ENCODE results near the gene STXBP1.

STXBP1 gene

DNA sequence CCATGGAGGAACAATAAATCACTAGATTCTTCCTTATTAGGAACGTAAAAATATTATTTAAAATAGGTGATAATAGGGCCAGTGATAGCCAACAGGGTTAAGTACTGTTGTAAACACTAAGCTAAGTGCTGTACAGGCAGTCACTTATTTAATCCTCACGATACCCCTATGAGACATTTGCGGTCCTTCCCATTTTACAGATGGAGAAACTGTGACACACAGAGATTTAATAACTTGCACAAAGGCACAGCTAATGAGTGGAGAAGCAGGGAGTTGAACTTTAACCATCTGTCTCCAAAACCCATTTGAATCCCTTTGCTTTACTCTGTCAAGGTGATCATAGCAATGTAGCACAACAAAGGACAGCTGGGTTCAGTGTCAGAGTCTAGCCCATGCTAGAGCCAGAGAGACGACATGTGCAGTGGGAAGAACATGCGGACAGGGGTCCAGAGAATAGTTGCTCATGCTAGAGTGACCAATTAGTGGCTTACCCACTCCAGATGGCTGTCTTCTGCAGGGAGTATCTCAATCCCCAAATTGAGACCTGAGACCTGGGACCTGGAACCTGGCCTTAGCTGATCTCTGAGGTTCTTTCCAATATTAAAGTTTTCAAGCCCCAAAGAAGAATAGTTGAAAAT, 28.9 kb downstream of the STXBP1 start:
- no peaks in the 10 kb centered on the region for H3K36me3 ChIP-seq (ENCODE audit: control insufficient read depth in 2 of 2, insufficient read depth in 1 of 2, low read length in 2 of 2)
- H3K4me3 ChIP-seq (ENCODE audit: low read depth, low read length), result no peak overlapping the region
- ChIA-PET CTCF (interaction anchor here (0.6 to 1.2 kb wide), 4 partner anchors 11 to 138 kb away, joined by 3 read pairs; no protein-coding TSS in a partner anchor), POLR2A (interaction anchor here (0.6 kb wide), 1 partner anchor 1188 kb away, joined by 3 read pairs; the partner anchor contains the start of gene SPOUT1)
- H3K27ac ChIP-seq (ENCODE audit: extremely low read depth, low read depth, low read length), result no peak overlapping the region
- no peaks in the 10 kb centered on the region for H3K4me1 ChIP-seq (ENCODE audit: control insufficient read depth, insufficient read depth, low read length)
- H3K9me3 ChIP-seq (ENCODE audit: control insufficient read depth, insufficient read depth, low read depth, low read length), result no peaks in the 10 kb centered on the region
- TF ChIP-seq ZNF404 (tag by site-specific recombination; IDR thresholded peaks at IDR 0.05) (no peak), ZNF670 (tag by site-specific recombination; IDR thresholded peaks at IDR 0.05; ENCODE audit: low read depth) (no peak), ZNF629 (tag by site-specific recombination; IDR thresholded peaks at IDR 0.05) (no peak), KLF1 (tag by site-specific recombination; IDR thresholded peaks at IDR 0.05) (no peak)

DNA sequence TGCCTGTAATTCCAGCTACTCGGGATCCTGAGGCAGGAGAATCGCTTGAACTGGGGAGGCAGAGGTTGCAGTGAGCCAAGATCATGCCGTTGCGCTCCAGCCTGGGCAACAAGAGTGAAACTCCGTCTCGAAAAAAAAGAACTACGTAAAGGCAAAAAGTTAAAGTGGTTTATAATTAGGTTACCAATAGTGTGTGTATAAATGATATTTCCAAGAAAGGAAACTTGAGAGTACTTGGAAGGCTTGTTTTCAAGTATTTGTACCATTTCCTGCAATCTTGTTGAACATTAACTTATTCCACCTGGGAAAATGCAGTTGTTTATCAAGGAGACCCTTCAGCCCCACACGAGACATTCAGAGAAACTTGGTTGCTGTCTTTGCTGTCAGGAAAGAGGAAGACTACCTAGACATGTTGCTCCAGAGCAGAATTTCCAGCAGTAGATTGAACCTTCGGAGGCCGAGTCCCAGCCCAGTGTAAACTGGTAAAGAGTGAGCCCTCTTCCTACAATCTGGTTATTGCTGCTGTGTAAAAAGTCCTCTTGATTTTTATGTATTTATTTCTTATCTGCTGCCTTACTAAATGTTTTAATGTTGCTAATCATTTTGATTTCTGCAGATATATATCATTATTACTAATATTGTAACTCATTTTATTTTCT, 30.1 kb downstream of the STXBP1 start:
- H3K4me1 ChIP-seq (ENCODE audit: control insufficient read depth, insufficient read depth, low read length), result no peaks in the 10 kb centered on the region
- H3K27ac ChIP-seq (ENCODE audit: extremely low read depth, low read depth, low read length), result no peak overlapping the region
- no peak for TF ChIP-seq ZNF404 (tag by site-specific recombination; IDR thresholded peaks at IDR 0.05)
- TF ChIP-seq ZNF585B (tag by site-specific recombination; IDR thresholded peaks at IDR 0.05), result no peak
- TF ChIP-seq YY2 (tag by site-specific recombination; IDR thresholded peaks at IDR 0.05), result no peak
- TF ChIP-seq GLI4 (tag by site-specific recombination; IDR thresholded peaks at IDR 0.05), result no peak
- TF ChIP-seq ZNF701 (tag by site-specific recombination; IDR thresholded peaks at IDR 0.05), result no peak
- TF ChIP-seq ZNF138 (tag by site-specific recombination; IDR thresholded peaks at IDR 0.05; ENCODE audit: borderline replicate concordance), result no peak
- no peak for TF ChIP-seq ZNF341 (tag by site-specific recombination; IDR thresholded peaks at IDR 0.05; ENCODE audit: low read depth)
- no peak for TF ChIP-seq ZNF211 (tag by site-specific recombination; IDR thresholded peaks at IDR 0.05; ENCODE audit: low read depth)
- no peak for TF ChIP-seq ZNF621 (tag by site-specific recombination; IDR thresholded peaks at IDR 0.05)
- no peak for TF ChIP-seq ZNF354C (tag by site-specific recombination; IDR thresholded peaks at IDR 0.05; ENCODE audit: borderline replicate concordance, low read depth)
- TF ChIP-seq, protein P1, sequence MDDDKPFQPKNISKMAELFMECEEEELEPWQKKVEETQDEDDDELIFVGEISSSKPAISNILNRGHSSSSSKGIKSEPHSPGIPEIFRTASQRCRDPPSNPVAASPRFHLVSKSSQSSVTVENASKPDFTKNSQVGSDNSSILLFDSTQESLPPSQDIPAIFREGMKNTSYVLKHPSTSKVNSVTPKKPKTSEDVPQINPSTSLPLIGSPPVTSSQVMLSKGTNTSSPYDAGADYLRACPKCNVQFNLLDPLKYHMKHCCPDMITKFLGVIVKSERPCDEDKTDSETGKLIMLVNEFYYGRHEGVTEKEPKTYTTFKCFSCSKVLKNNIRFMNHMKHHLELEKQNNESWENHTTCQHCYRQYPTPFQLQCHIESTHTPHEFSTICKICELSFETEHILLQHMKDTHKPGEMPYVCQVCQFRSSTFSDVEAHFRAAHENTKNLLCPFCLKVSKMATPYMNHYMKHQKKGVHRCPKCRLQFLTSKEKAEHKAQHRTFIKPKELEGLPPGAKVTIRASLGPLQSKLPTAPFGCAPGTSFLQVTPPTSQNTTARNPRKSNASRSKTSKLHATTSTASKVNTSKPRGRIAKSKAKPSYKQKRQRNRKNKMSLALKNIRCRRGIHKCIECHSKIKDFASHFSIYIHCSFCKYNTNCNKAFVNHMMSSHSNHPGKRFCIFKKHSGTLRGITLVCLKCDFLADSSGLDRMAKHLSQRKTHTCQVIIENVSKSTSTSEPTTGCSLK (tag by site-specific recombination; IDR thresholded peaks at IDR 0.05), result no peak
- TF ChIP-seq, protein P2, sequence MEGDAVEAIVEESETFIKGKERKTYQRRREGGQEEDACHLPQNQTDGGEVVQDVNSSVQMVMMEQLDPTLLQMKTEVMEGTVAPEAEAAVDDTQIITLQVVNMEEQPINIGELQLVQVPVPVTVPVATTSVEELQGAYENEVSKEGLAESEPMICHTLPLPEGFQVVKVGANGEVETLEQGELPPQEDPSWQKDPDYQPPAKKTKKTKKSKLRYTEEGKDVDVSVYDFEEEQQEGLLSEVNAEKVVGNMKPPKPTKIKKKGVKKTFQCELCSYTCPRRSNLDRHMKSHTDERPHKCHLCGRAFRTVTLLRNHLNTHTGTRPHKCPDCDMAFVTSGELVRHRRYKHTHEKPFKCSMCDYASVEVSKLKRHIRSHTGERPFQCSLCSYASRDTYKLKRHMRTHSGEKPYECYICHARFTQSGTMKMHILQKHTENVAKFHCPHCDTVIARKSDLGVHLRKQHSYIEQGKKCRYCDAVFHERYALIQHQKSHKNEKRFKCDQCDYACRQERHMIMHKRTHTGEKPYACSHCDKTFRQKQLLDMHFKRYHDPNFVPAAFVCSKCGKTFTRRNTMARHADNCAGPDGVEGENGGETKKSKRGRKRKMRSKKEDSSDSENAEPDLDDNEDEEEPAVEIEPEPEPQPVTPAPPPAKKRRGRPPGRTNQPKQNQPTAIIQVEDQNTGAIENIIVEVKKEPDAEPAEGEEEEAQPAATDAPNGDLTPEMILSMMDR (tag by site-specific recombination; IDR thresholded peaks at IDR 0.05), result no peak
- no peak for TF ChIP-seq KLF16 (tag by site-specific recombination; IDR thresholded peaks at IDR 0.05)
- no peak for TF ChIP-seq ZNF654 (tag by site-specific recombination; IDR thresholded peaks at IDR 0.05; ENCODE audit: low read depth)
- TF ChIP-seq ZXDB (tag by site-specific recombination; IDR thresholded peaks at IDR 0.05), result no peak
- no peak for TF ChIP-seq ZFP41 (tag by site-specific recombination; IDR thresholded peaks at IDR 0.05; ENCODE audit: borderline replicate concordance)
- no peak for TF ChIP-seq ZNF514 (tag by site-specific recombination; IDR thresholded peaks at IDR 0.05)
- TF ChIP-seq ZNF146 (tag by site-specific recombination; IDR thresholded peaks at IDR 0.05), result no peak
- TF ChIP-seq, protein P3, sequence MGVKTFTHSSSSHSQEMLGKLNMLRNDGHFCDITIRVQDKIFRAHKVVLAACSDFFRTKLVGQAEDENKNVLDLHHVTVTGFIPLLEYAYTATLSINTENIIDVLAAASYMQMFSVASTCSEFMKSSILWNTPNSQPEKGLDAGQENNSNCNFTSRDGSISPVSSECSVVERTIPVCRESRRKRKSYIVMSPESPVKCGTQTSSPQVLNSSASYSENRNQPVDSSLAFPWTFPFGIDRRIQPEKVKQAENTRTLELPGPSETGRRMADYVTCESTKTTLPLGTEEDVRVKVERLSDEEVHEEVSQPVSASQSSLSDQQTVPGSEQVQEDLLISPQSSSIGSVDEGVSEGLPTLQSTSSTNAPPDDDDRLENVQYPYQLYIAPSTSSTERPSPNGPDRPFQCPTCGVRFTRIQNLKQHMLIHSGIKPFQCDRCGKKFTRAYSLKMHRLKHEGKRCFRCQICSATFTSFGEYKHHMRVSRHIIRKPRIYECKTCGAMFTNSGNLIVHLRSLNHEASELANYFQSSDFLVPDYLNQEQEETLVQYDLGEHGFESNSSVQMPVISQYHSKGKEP (tag by site-specific recombination; IDR thresholded peaks at IDR 0.05), result no peak
- no peak for TF ChIP-seq ZNF248 (tag by site-specific recombination; IDR thresholded peaks at IDR 0.05)
- no peaks in the 10 kb centered on the region for H3K36me3 ChIP-seq (ENCODE audit: control insufficient read depth in 2 of 2, insufficient read depth in 1 of 2, low read length in 2 of 2)
- no peaks in the 10 kb centered on the region for H3K9me3 ChIP-seq (ENCODE audit: control insufficient read depth, insufficient read depth, low read depth, low read length)
- H3K4me3 ChIP-seq (ENCODE audit: low read depth, low read length), result no peak overlapping the region
- ChIA-PET POLR2A (no interaction called here), CTCF (no interaction called here)

Measured in HEK293 (cell line).